COR-L47 (cell line): ENCODE data around the gene QPCT.
"Not testable (repeated sequence)": the region's sequence is repeated elsewhere in the genome, so short reads cannot be mapped to it uniquely, and the experiment has no call there.

Source experiments
- DNase-seq: peaks from one replicate; lab custom pipeline; 2025; lab: John Stamatoyannopoulos, UW

Gene QPCT

GRCh38 chr2:37391711-37392110 lies 47.3 kb downstream of the QPCT start:
- no peak for DNase-seq

GRCh38 chr2:37392428-37392827 lies 48.0 kb downstream of the QPCT start:
- no peak for DNase-seq

- no peak for DNase-seq
Observed at GRCh38 chr2:37394263-37394662, 49.8 kb downstream of the QPCT start.

GRCh38 chr2:37394796-37395555 lies 50.5 kb downstream of the QPCT start:
- no peak for DNase-seq

GRCh38 chr2:37396890-37397565 lies 52.6 kb downstream of the QPCT start:
- no peak for DNase-seq

- no peak for DNase-seq
Observed at GRCh38 chr2:37398990-37399389, 54.6 kb downstream of the QPCT start.

- no peak for DNase-seq
Observed at GRCh38 chr2:37400041-37400440, 55.6 kb downstream of the QPCT start.

- DNase-seq = no peak
Observed at GRCh38 chr2:37402636-37403035, 58.2 kb downstream of the QPCT start.

GRCh38 chr2:37405781-37406180 lies 61.4 kb downstream of the QPCT start:
- no peak for DNase-seq

GRCh38 chr2:37412231-37412630 lies 67.8 kb downstream of the QPCT start:
- DNase-seq = no peak

GRCh38 chr2:37413911-37414469 lies 69.6 kb downstream of the QPCT start:
- not testable (repeated sequence) for DNase-seq

- DNase-seq = peak; percentile 72
Observed at GRCh38 chr2:37414470-37414949, 70.1 kb downstream of the QPCT start.

GRCh38 chr2:37415128-37415820 lies 70.8 kb downstream of the QPCT start:
- DNase-seq = peak; percentile 70

- no peak for DNase-seq
Observed at GRCh38 chr2:37417321-37417720, 72.9 kb downstream of the QPCT start.

GRCh38 chr2:37418956-37419355 lies 74.5 kb downstream of the QPCT start:
- no peak for DNase-seq

GRCh38 chr2:37421686-37422085 lies 77.3 kb downstream of the QPCT start:
- no peak for DNase-seq

- DNase-seq = no peak
Observed at GRCh38 chr2:37422816-37423215, 78.4 kb downstream of the QPCT start.
